ENCODE results near the gene SEPTIN8.

The SEPTIN8 gene

DNA sequence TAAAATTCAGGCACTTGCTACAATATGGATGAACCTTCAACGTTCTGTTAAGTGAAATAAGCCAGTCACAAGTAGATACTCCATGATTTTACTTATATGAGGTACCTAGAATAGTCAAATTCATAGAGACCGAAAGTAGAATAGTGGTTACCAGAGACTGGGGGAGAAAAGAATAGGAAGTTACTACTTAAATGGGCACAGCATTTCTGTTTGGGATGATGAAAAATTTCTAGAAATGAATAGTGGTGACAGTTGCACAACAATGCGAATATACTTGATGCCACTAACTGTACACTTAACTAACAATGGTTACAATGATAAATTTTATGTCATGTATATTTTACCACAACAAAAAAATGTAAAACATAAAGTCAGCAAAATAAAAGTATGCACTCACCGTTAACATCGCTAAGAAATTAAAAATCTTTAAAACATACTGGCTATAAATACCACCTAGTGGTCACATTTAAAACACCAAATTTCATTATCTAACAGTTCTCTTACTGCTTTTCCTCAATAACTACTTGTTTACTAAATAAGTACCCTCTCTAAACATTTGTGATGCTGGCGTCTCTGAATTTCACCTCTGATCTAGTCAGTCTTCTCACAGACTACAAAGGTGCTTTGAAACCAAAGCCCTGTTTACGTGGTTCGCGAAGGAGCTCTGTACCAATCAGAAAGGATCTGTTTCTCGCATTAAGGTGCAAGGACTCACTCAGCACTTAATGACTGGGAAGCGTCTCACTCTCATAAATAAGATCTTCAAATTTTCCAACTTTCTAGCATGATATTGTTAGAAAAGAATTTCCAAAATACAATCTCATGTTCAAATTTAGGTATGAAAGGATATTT, 62.4 kb downstream of the SEPTIN8 start:
- DNase-seq (ENCODE audit: low read depth in 2 of 2, low spot score in 1 of 2), result no peak

DNA sequence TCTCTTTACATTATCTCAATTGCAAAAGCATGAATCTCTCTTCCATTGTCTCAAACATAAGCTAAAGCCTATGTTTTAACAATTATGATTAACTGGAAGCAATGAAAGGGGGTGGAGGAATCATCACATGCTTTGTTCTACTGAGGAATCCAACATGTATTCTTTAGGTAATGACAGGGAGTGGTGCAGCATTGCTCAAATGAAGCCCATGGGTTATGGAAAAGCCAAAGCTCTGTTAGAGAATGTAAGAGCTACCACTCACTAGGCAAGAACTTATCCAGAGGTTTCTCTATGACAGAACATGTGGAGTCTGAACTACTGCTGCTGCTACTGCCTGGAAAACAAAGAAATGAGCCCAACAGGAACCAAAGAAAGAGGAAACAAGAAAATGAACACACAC, 68.4 kb downstream of the SEPTIN8 start:
- DNase-seq (ENCODE audit: low read depth in 2 of 2, low spot score in 1 of 2), result no peak

DNA sequence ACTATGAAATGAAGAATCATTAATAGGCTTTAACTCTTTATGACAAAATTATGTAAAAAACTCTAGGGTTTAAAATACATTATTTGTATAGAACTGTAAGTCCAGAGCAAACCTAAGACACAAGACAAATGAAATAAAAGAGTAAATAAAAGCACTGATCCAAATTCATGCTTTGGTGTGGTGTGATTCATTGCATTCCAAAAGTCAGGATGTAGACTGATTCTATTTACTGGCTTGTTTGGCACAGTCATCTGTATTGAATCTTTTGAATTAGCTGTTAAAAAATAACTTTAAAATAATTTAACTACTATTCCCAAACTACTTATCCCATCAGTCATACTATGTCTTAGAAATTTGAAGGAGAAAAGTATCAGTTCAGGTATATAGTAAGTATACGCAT, 72.2 kb downstream of the SEPTIN8 start:
- no peak for DNase-seq (ENCODE audit: low read depth in 2 of 2, low spot score in 1 of 2)

Measured in stimulated activated CD8-positive, alpha-beta memory T cell treated with anti-CD3 and anti-CD28 coated beads, Interleukin-4, amount 100 ng/mL, for 1 hour (primary cell).